ENCODE measurements around the gene EVA1A.

Gene EVA1A

GRCh38 chr2:75522543-75523312 is 38.0 kb downstream of the EVA1A start:
- no peaks in the 10 kb centered on the region for H3K9me3 ChIP-seq (ENCODE audit: control extremely low read depth in 1 of 5, control insufficient read depth in 4 of 5, insufficient read depth in 2 of 5, low read depth in 1 of 5, low read length in 4 of 5)
- WGBS (ENCODE audit: insufficient coverage): 92% methylated on average over 5 of the region's 5 CpGs
- H3K36me3 ChIP-seq (ENCODE audit: control insufficient read depth in 4 of 4, insufficient read depth in 4 of 4, low read length in 3 of 4): no peaks in the 10 kb centered on the region
- no peak overlapping the region for H3K4me3 ChIP-seq (ENCODE audit: control insufficient read depth in 1 of 7, extremely low read depth in 1 of 7, insufficient read depth in 4 of 7, low read depth in 2 of 7, low read length in 6 of 7)
- ChIA-PET POLR2A (no interaction called here), CTCF (no interaction called here)
- no peaks in the 10 kb centered on the region for H3K4me1 ChIP-seq (ENCODE audit: control extremely low read depth in 1 of 4, control insufficient read depth in 4 of 4, insufficient read depth in 4 of 4, low read length in 3 of 4)
- no peak overlapping the region for H3K27ac ChIP-seq (ENCODE audit: insufficient read depth in 1 of 2, low read depth in 1 of 2, low read length in 2 of 2, poor library complexity in 1 of 2, severe bottlenecking in 2 of 2)
- no peak for DNase-seq
- peaks cover 0 to 4% (median 1%) of the 10 kb centered on the region in 5 experiments for H3K27me3 ChIP-seq (replicated peaks in 2 of 5; ENCODE audit: control insufficient read depth in 4 of 5, insufficient read depth in 5 of 5, low read length in 4 of 5)

GRCh38 chr2:75521225-75521872 is 39.4 kb downstream of the EVA1A start:
- 100% methylated on average over 1 of the region's 3 CpGs for WGBS (ENCODE audit: insufficient coverage)
- POLR2A ChIA-PET: no interaction called here
- no peaks in the 10 kb centered on the region for H3K9me3 ChIP-seq (ENCODE audit: control extremely low read depth in 1 of 5, control insufficient read depth in 4 of 5, insufficient read depth in 2 of 5, low read depth in 1 of 5, low read length in 4 of 5)
- CTCF ChIA-PET: interaction anchor here (1.1 kb wide), 1 partner anchor 10 kb away, joined by 3 read pairs; no protein-coding TSS in a partner anchor
- DNase-seq: no peak
- H3K36me3 ChIP-seq (ENCODE audit: control insufficient read depth in 4 of 4, insufficient read depth in 4 of 4, low read length in 3 of 4): no peaks in the 10 kb centered on the region
- no peak overlapping the region for H3K27ac ChIP-seq (ENCODE audit: insufficient read depth in 1 of 2, low read depth in 1 of 2, low read length in 2 of 2, poor library complexity in 1 of 2, severe bottlenecking in 2 of 2)
- H3K27me3 ChIP-seq (replicated peaks in 2 of 5; ENCODE audit: control insufficient read depth in 4 of 5, insufficient read depth in 5 of 5, low read length in 4 of 5): peaks cover 0 to 4% (median 0%) of the 10 kb centered on the region in 5 experiments
- no peak overlapping the region for H3K4me3 ChIP-seq (ENCODE audit: control insufficient read depth in 1 of 7, extremely low read depth in 1 of 7, insufficient read depth in 4 of 7, low read depth in 2 of 7, low read length in 6 of 7)
- no peaks in the 10 kb centered on the region for H3K4me1 ChIP-seq (ENCODE audit: control extremely low read depth in 1 of 4, control insufficient read depth in 4 of 4, insufficient read depth in 4 of 4, low read length in 3 of 4)

- Histone ChIP-seq H3K27ac (ENCODE audit: insufficient read depth in 1 of 2, low read depth in 1 of 2, low read length in 2 of 2, poor library complexity in 1 of 2, severe bottlenecking in 2 of 2) (no peak overlapping the region), H3K36me3 (ENCODE audit: control insufficient read depth in 4 of 4, insufficient read depth in 4 of 4, low read length in 3 of 4) (no peaks in the 10 kb centered on the region), H3K4me3 (ENCODE audit: control insufficient read depth in 1 of 7, extremely low read depth in 1 of 7, insufficient read depth in 4 of 7, low read depth in 2 of 7, low read length in 6 of 7) (no peak overlapping the region), H3K27me3 (replicated peaks in 2 of 5; ENCODE audit: control insufficient read depth in 4 of 5, insufficient read depth in 5 of 5, low read length in 4 of 5) (peaks cover 0 to 4% (median 0%) of the 10 kb centered on the region in 5 experiments), H3K4me1 (ENCODE audit: control extremely low read depth in 1 of 4, control insufficient read depth in 4 of 4, insufficient read depth in 4 of 4, low read length in 3 of 4) (no peaks in the 10 kb centered on the region), H3K9me3 (ENCODE audit: control extremely low read depth in 1 of 5, control insufficient read depth in 4 of 5, insufficient read depth in 2 of 5, low read depth in 1 of 5, low read length in 4 of 5) (no peaks in the 10 kb centered on the region)
- DNase-seq: no peak
- ChIA-PET POLR2A (no interaction called here), CTCF (no interaction called here)
These were observed 40.9 kb downstream of the EVA1A start for GRCh38 chr2:75519843-75520242.

- Histone ChIP-seq H3K9me3 (ENCODE audit: control extremely low read depth in 1 of 5, control insufficient read depth in 4 of 5, insufficient read depth in 2 of 5, low read depth in 1 of 5, low read length in 4 of 5) (no peaks in the 10 kb centered on the region), H3K4me3 (ENCODE audit: control insufficient read depth in 1 of 7, extremely low read depth in 1 of 7, insufficient read depth in 4 of 7, low read depth in 2 of 7, low read length in 6 of 7) (no peak overlapping the region), H3K27ac (ENCODE audit: insufficient read depth in 1 of 2, low read depth in 1 of 2, low read length in 2 of 2, poor library complexity in 1 of 2, severe bottlenecking in 2 of 2) (no peak overlapping the region), H3K4me1 (ENCODE audit: control extremely low read depth in 1 of 4, control insufficient read depth in 4 of 4, insufficient read depth in 4 of 4, low read length in 3 of 4) (no peaks in the 10 kb centered on the region), H3K36me3 (ENCODE audit: control insufficient read depth in 4 of 4, insufficient read depth in 4 of 4, low read length in 3 of 4) (no peaks in the 10 kb centered on the region), H3K27me3 (replicated peaks in 2 of 5; ENCODE audit: control insufficient read depth in 4 of 5, insufficient read depth in 5 of 5, low read length in 4 of 5) (peaks cover 0 to 2% (median 0%) of the 10 kb centered on the region in 5 experiments)
- POLR2A ChIA-PET: no interaction called here
- DNase-seq: no peak
- CTCF ChIA-PET: no interaction called here
- WGBS (ENCODE audit: insufficient coverage): 94% methylated on average over 10 of the region's 10 CpGs
These were observed 41.9 kb downstream of the EVA1A start for GRCh38 chr2:75518638-75519465.

GRCh38 chr2:75517547-75518230 is 43.0 kb downstream of the EVA1A start:
- DNase-seq: no peak
- H3K4me3 ChIP-seq (ENCODE audit: control insufficient read depth in 1 of 7, extremely low read depth in 1 of 7, insufficient read depth in 4 of 7, low read depth in 2 of 7, low read length in 6 of 7): no peak overlapping the region
- H3K9me3 ChIP-seq (ENCODE audit: control extremely low read depth in 1 of 5, control insufficient read depth in 4 of 5, insufficient read depth in 2 of 5, low read depth in 1 of 5, low read length in 4 of 5): peaks cover 0 to 2% (median 2%) of the 10 kb centered on the region in 5 experiments
- 97% methylated on average over 5 of the region's 6 CpGs for WGBS (ENCODE audit: insufficient coverage)
- ChIA-PET POLR2A (no interaction called here), CTCF (interaction anchor here (0.6 kb wide), 1 partner anchor 1917 kb away, joined by 3 read pairs; no protein-coding TSS in a partner anchor)
- no peaks in the 10 kb centered on the region for H3K36me3 ChIP-seq (ENCODE audit: control insufficient read depth in 4 of 4, insufficient read depth in 4 of 4, low read length in 3 of 4)
- H3K4me1 ChIP-seq (ENCODE audit: control extremely low read depth in 1 of 4, control insufficient read depth in 4 of 4, insufficient read depth in 4 of 4, low read length in 3 of 4): no peaks in the 10 kb centered on the region
- no peak overlapping the region for H3K27ac ChIP-seq (ENCODE audit: insufficient read depth in 1 of 2, low read depth in 1 of 2, low read length in 2 of 2, poor library complexity in 1 of 2, severe bottlenecking in 2 of 2)
- H3K27me3 ChIP-seq (replicated peaks in 2 of 5; ENCODE audit: control insufficient read depth in 4 of 5, insufficient read depth in 5 of 5, low read length in 4 of 5): peaks cover 0 to 2% (median 0%) of the 10 kb centered on the region in 5 experiments

GRCh38 chr2:75516378-75517360 is 44.1 kb downstream of the EVA1A start:
- WGBS (ENCODE audit: insufficient coverage): 100% methylated on average over 6 of the region's 8 CpGs
- peaks cover 0 to 6% (median 2%) of the 10 kb centered on the region in 5 experiments for H3K9me3 ChIP-seq (ENCODE audit: control extremely low read depth in 1 of 5, control insufficient read depth in 4 of 5, insufficient read depth in 2 of 5, low read depth in 1 of 5, low read length in 4 of 5)
- no peak overlapping the region for H3K27ac ChIP-seq (ENCODE audit: insufficient read depth in 1 of 2, low read depth in 1 of 2, low read length in 2 of 2, poor library complexity in 1 of 2, severe bottlenecking in 2 of 2)
- H3K4me3 ChIP-seq (ENCODE audit: control insufficient read depth in 1 of 7, extremely low read depth in 1 of 7, insufficient read depth in 4 of 7, low read depth in 2 of 7, low read length in 6 of 7): no peak overlapping the region
- no peaks in the 10 kb centered on the region for H3K36me3 ChIP-seq (ENCODE audit: control insufficient read depth in 4 of 4, insufficient read depth in 4 of 4, low read length in 3 of 4)
- DNase-seq: no peak
- POLR2A ChIA-PET: no interaction called here
- peaks cover 0 to 2% (median 0%) of the 10 kb centered on the region in 5 experiments for H3K27me3 ChIP-seq (replicated peaks in 2 of 5; ENCODE audit: control insufficient read depth in 4 of 5, insufficient read depth in 5 of 5, low read length in 4 of 5)
- H3K4me1 ChIP-seq (ENCODE audit: control extremely low read depth in 1 of 4, control insufficient read depth in 4 of 4, insufficient read depth in 4 of 4, low read length in 3 of 4): no peaks in the 10 kb centered on the region
- CTCF ChIA-PET: no interaction called here

Measured in common myeloid progenitor, CD34-positive (primary cell).